ENCODE results near the gene WDR64. TPM values are rescaled to one million over a fixed set of nuclear protein-coding genes. Genes with fewer than 3 reads are reported as not detected.
"Not testable (repeated sequence)": the region's sequence is repeated elsewhere in the genome, so short reads cannot be mapped to it uniquely, and the experiment has no call there.

Gene WDR64
- polyA plus RNA-seq, 4 donors = 0.23 to 0.42 (median 0.33) TPM

- DNase-seq (ENCODE audit: low read depth in 4 of 4, low spot score in 3 of 4) = no peak
Measured at GRCh38 chr1:241654019-241654418, 1.9 kb downstream of the WDR64 start.

DNA sequence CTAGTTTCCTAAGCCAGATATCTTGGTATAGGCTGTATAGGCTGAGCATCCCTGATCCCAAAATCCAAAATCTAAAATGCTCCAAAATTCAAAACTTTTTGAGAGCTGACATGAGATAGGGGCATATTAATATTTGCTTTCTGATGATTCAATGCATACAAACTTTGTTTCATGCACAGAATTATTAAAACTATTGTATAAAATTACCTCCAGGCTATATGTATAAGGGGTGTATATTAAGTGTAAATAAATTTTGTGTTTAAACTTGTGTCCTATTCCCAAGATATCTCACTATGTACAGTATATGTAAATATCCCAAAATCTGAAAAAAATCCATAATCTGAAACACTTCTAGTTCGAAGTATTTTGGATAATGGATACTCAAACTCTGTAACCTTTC lies 2.6 kb downstream of the WDR64 start:
- no peak for DNase-seq (ENCODE audit: low read depth in 4 of 4, low spot score in 3 of 4)

GRCh38 chr1:241658081-241658793 lies 6.2 kb downstream of the WDR64 start:
- no peak for DNase-seq (ENCODE audit: low read depth in 4 of 4, low spot score in 3 of 4)

- DNase-seq (ENCODE audit: low read depth in 4 of 4, low spot score in 3 of 4) = not testable (repeated sequence)
Measured at GRCh38 chr1:241659016-241659415, 6.9 kb downstream of the WDR64 start.

GRCh38 chr1:241660424-241660972 lies 8.4 kb downstream of the WDR64 start:
- no peak for DNase-seq (ENCODE audit: low read depth in 4 of 4, low spot score in 3 of 4)

DNA sequence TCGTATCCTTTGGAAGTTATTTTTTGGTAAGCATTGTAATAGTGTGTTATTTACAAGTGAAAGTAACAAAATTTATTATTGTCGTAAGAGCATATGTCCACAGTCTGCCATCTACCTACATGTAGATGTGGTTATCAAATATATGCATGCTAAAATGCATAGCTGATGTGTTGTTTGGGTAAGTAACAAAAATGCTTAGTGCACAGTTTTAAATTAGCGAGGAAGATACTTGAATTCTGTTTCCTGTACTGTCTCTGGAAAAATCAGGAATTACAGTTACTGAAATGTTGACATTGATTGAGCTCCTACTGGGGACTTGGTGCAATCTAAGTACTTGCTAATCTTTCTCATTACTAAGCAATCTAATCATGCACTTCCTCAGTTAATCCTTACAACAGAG lies 14.3 kb downstream of the WDR64 start:
- DNase-seq (ENCODE audit: low read depth in 4 of 4, low spot score in 3 of 4) = no peak

- no peak for DNase-seq (ENCODE audit: low read depth in 4 of 4, low spot score in 3 of 4)
Measured at GRCh38 chr1:241672301-241672700, 20.2 kb downstream of the WDR64 start.

DNA sequence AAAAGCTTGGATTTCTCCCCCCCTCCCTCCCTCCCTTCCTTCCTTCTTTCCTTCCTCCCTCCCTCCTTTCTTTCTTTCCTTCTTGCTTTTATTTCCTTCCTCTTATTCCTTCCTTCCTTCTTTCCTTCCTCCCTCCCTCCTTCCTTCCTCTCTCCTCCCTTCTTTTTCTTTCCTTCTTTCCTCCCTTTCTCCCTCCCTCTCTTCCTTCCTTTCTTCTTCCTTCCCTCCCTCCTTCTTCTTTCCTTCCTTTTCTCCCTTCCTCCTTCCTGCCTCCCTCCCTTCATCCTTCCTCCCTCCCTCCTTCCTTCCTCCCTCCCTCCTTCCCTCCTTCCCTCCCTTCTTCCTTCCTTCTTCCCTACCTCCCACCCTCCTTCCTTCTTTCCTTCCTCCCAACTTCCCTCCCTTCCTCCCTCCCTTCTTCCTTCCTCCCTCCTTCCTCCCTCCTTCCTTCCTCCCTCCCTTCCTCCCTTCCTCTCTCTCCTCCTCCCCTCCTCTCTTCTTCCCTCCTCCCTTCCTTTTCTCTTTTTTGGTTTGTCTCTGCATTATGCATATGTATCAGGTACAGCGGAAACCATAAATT lies 22.8 kb downstream of the WDR64 start:
- DNase-seq (ENCODE audit: low read depth in 4 of 4, low spot score in 3 of 4) = no peak

DNA sequence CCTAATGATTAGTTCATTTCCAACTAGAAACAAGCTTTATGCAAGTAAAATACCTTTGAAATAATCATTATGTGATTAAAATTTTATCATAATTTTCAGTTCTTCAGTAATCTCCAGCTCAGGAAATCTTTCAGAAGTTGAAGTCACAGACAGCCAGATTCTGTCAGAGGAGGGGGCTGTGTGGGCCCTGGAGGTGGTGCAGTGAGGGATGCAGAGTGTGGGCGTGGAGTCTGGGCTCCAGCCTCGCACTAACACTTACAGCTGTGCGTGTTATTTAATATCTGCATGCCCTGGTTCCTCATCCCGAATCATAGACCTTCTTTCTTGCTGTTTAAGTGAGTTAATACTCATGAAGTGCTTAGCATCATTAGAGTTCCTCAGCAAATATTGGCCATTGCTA lies 23.9 kb downstream of the WDR64 start:
- DNase-seq (ENCODE audit: low read depth in 4 of 4, low spot score in 3 of 4) = no peak

DNA sequence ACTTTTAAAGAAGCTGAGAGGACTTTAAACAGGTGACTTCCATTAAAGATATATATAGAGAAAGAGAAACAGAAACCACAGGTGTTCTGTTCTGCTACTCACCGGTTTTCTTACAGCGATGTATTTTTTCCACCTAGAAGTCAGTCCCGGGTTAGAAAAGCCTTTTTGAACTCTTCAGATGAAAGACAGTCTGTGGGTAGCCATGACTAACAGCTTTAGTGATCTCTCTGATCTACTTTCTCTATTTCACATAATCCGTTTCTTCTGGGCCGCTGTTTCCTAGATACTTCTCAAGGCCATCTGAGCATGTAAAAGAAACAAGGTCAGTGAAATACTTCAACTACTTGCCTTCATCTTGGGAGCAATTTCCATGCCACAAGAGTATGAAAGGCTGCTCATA lies 25.1 kb downstream of the WDR64 start:
- DNase-seq (ENCODE audit: low read depth in 4 of 4, low spot score in 3 of 4) = no peak

DNA sequence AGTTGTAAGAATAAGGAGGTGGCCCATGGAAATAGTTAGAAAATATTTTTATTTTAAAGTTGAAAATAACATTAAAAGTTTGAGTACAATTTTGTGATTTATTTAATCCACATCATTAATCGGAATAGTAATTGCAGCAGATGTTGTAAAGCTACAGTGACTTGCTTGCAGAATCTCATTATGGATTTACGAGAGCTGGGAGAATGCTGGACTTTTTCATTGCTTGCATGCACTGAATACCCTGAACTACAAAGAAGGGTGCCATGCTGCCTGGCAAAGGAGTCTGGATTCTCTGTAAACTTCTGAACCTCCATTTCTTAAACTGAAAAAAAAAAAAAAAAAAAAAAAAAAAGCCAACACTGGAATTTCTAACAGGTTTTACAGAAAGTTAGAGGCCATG lies 26.5 kb downstream of the WDR64 start:
- no peak for DNase-seq (ENCODE audit: low read depth in 4 of 4, low spot score in 3 of 4)

- DNase-seq (ENCODE audit: low read depth in 4 of 4, low spot score in 3 of 4) = no peak
Measured at GRCh38 chr1:241679404-241679803, 27.3 kb downstream of the WDR64 start.

GRCh38 chr1:241679961-241680360 lies 27.9 kb downstream of the WDR64 start:
- DNase-seq (ENCODE audit: low read depth in 4 of 4, low spot score in 3 of 4) = no peak

- not testable (repeated sequence) for DNase-seq (ENCODE audit: low read depth in 4 of 4, low spot score in 3 of 4)
Measured at GRCh38 chr1:241681861-241682448, 29.9 kb downstream of the WDR64 start.

GRCh38 chr1:241682921-241683320 lies 30.8 kb downstream of the WDR64 start:
- DNase-seq (ENCODE audit: low read depth in 4 of 4, low spot score in 3 of 4) = no peak

DNA sequence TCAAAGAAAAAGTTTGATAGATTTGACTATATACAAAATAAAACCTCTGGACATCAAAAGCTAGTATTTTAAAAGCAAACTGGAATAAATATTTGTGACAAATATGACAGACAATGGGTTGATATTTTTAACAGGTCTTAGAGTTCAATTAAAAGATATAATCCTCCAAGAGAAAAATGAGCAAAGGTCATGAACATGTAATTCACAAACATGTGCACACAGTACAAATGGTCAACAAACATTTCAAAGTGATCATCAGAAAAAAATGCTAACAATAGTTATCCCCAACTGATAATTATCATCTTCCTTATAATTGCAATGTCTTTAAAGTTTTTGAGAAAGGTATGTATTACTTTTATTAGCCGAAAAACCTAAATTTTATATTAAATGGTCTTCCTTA lies 32.0 kb downstream of the WDR64 start:
- no peak for DNase-seq (ENCODE audit: low read depth in 4 of 4, low spot score in 3 of 4)

GRCh38 chr1:241688940-241689368 lies 36.9 kb downstream of the WDR64 start:
- no peak for DNase-seq (ENCODE audit: low read depth in 4 of 4, low spot score in 3 of 4)

GRCh38 chr1:241695246-241696171 lies 43.4 kb downstream of the WDR64 start:
- DNase-seq (ENCODE audit: low read depth in 4 of 4, low spot score in 3 of 4) = no peak

DNA sequence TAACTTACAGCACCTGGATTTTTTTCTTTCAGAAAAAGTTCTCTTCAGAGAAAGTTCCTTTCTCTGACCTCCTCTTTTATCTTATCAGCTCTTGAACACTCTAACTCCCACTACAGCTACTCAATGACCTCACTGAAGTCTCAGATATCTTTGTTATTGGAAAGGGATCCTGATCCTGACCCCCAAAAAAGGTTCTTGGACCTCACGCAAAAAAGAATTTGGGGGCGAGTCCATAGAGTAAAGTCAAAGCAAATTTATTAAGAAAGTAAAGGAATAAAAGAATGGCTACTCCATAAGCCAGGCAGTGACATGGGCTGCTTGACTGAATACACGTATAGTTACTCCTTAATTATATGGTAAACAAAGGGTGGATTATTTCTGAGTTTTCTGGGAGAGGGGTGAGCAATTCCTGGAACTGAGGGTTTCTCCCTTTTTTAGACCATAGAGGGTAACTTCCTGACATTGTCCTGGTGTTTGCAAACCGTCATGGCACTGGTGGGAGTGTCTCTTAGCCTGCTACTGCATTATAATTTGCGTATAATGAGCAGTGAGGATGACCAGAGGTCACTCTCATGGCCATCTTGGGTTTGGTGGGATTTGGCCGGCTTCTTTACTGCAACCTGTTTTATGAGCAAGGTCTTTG lies 44.2 kb downstream of the WDR64 start:
- no peak for DNase-seq (ENCODE audit: low read depth in 4 of 4, low spot score in 3 of 4)

All from left renal pelvis (tissue), 4 donors.